Measurements from ENCODE around the gene ATMIN. TPM values are rescaled to one million over a fixed set of nuclear protein-coding genes. Genes with fewer than 3 reads are reported as not detected.

ATMIN gene
- total RNA-seq, 1 donor from 2014 or later, result 88.3 TPM

DNA sequence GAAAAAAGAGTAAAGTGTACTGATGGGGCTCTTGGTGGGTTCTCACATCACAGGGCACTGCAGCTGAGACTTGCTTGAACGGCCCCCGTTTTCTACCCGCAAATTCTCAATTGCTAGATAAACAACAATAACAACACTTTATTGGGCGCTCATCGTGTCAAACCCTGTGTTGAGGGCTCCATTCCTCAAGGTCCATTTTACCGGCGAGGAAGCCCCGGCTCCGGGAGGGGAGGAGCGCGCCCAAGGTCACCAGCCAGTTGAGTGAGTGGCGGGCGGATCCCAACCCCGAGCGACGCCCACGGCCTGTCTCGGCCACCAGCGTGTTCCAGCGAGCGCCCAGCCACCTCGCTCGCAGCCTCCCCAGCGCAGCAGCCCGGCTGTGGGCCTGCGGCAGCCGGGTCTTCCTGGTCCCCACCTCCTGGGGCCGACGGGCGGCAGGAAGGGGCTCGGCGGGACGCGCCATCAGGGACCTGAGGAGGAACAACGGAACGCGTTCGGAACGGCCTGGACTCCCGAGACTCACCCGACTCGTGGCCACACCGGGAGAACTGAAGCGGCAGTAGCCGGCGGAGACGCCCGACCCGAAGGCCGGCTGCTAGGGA is 29.3 kb upstream of the ATMIN start:
- no peak for DNase-seq

DNA sequence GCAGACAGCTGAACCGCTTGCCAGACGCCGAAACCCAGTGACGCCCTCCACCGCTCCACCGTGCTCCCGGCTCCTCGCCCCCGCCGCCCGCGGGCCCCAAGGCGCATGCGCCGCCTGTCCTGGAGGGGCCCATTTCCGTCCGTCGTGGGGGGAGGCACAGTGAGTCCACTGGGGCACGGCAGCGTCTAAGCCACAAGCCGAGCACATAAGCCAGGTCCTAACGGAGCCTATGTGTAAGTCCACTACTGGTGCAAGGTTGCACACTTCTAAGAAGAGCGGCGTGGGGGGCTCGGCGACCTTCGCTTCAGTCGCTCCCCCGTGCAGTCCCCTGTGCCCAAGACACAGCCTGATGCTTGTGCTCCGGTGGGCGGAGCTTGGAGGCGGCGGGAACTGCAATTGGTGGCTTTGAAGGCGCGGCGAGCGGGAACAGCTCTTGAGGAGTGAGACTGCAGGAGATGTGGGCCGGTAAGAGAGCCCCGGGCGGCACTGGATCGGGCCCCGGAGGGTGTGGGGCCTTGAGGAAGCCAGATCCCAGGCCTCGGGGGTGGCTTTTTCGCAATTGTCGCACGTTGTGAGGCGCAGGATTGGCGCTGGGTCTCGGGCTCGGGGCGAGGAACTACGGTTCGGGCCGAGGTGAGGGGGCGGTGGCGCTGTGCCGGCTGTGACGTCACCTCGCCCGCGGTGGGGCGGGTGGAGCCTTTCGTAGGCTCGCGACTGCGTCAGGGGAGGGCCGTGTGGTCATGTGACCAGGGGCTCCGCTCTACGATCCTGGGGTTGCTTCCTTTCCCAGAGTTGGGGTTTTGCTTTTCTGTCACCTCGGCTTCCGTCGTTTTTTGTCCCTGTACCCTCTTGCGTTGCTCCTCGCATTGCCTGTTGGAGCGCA is 28.6 kb upstream of the ATMIN start, which contains the start of the genes CENPN and CMC2:
TSS of gene CENPN (plus strand) at position 402 of the 883 bp plus-strand sequence. CDS start 4,726 bp downstream, outside the sequence.
TSS of gene CMC2 (minus strand) at position 73 of the 883 bp plus-strand sequence. CDS start 9,491 bp downstream, outside the sequence.
- DNase-seq, result peak; percentile 95

DNA sequence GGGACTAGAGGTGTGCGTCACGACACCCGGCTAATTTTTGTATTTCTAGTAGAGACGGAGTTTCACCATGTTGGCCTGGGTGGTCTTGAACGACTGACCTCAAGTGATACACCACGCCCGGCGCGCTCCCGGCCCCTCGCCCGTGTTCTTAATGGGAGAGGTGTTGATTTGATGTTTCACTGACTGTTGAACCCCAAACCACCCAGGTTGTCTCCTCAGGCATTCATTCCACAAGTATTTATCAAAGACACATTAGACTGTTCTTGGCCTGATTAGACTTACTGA is 27.2 kb upstream of the ATMIN start:
- DNase-seq, result no peak

DNA sequence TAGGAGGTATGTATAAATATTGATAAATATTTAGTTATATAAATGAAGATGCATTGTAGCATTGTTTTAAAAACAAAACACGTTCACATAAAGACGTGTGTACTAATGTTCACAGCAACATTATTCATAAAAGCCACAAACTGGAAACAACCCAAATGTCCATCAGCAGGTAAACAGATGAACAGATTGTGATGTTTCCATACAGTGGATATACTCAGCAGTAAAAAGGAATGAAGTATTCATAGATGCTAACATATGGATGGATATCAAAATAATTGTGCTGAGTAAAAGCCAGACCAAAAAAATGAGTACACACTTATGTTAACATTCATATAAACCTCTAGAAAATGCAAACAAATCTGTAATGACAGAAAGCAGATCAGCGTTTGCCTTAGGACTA is 22.7 kb upstream of the ATMIN start:
- no peak for DNase-seq

DNA sequence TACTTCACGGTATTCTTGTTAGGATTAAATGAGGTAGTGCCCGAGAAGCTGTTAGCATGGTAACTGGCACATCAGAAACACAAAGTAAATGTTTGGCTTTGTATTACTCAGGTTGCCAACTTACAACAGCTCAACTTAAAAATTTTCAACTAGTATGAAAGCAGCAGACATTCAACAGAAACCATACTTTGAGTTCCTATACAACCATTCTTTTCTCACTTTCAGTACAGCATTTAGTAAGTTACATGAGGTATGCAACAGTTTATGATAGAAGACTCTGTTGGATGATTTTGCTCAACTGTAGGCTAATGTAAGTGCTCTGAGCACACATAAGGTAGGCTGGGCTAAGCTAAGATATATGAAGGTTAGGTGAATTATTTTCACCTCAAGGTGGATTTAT is 21.0 kb upstream of the ATMIN start:
- no peak for DNase-seq

DNA sequence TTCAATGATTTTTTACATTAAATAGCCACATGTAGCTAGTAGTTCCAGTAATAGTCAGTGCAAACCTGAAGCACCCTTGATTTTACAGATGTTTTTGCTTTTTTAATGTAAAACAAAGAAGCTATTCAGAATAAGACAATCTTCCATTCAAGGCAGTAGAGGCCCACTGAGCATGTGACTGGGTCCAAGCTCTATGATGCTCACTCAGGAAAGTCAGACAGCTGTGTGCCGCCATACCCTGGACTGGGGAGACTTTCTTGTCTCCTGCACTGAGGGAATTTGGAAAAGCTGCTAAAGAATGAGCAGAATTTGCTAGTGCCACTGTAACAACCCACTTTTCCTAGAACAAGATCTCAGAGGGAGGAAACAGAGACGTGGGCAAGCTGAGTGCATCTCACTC is 17.1 kb upstream of the ATMIN start:
- DNase-seq, result no peak

DNA sequence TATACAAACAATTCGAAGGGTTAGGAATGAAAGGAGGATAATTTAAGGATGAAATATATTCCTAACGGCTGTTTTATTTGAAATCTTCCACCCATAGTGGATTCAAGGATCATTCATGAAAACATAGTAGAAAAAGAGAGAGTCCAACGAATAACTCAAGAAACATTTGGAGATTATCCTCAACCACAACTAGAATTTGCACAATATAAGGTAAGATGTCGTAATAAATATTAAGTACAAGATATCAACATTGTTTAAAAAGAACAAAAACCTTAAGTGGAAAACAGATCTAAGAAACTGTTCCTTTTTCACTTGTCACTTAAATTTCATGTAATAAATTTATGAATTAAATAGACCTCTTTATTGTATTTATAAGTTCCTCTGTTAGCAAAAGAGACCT is 9.2 kb upstream of the ATMIN start:
- DNase-seq, result no peak

DNA sequence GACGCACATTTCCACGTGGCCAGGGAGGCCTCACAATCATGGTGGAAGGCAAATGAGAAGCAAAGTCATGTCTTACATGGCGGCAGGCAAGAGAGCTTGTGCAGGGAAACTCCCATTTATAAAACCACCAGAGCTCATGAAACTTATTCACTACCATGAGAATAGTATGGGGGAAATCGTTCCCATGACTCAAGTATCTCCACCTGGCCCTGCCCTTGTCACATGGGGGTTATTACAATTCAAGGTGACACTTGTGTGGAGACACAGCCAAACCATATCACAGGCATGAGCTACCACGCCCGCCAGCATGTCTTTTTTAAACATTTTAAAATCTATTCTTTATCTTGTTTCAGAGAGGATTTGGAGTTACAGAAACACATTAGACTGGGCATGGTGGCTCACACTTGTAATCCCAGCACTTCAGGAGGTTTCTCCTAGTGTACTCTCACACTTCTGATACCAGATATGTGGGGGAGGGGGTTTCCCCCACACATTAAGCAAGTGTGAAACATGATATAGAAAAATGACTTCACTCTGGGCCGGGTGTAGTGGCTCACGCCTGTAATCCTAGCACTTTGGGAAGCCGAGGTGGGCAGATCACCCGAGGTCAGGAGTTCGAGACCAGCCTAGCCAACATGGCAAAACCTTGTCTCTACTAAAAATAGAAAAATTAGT is 5.6 kb upstream of the ATMIN start:
- no peak for DNase-seq

DNA sequence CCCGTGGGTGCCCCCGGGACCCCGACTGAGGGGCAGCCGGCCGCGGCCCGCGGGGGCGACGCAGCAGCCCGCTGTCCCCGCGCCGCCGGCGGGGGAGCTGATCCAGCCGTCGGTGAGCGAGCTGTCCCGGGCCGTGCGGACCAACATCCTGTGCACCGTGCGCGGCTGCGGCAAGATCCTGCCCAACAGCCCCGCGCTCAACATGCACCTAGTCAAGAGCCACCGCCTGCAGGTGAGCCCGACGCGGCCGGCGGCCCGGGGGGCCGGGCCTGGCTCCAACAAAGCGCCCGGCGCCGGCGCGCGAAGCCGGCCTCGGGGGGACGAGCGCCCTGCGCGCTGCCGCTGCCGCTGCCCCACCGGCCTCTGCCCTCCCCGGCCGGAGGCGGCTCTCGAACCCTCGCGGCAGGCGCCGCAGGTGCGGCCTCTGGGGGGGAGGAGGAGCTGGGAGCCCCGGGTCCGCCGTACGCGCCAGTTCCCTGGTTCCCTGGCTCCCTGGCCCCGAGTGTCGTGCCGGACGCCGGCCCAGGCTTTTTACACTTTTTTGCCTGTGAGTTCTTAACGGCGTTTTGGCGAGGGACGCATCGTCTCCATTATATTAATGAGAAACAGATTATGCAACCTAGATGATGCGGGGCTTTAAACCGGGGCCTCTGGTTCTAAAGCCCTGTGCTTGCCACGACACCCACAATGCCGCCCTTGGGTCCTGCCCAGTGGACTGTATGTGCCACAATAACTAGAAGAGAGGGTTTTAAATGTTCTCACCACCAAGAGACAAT is 521 bp downstream of the ATMIN start:
- no peak for DNase-seq

DNA sequence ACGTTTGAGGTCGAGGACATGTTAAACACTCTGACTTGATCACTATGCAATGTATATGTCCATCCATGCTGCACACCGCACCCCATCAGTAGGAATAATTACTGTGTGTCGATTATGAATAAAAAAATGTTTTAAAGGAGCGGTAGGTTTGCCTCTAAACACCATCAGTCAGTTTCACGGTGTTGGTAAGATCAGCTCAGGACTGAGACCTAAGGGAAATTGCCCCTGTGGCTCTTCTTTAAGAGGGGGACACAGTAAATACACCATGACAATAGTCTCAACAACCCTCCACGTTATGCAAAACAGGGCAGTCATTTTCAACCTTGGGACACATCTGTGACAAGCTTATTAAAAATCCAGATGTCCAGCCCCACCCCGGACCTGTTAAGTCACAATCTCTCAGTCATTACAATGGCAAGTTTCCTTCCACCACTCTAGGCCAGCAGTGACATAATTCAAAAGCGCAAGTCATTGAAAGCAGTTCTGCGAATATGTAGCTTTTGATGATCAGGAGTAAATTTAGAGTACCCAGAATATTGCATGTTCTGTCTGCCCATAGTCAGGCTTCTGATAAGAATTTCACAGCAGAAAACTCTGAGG is 1.2 kb downstream of the ATMIN start:
- no peak for DNase-seq

DNA sequence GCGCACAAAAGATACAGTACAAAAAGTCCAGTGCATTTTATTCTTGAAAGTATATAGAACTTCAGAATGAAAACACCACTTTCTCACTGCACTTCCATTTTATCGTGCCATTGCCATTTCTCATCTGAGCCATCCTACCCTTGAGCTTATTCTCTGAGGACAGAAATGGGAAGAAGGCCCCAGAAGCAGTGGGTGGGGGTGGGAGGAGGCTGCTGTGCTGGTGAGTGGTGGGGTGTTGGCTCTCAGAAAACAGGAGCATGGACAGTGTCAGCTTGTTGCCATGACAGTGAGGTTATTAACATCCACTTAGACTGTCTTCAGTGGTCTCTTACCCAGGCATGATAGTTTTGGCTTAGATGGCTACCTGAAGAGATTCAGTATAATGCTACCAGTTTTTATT is 4.5 kb downstream of the ATMIN start:
- DNase-seq, result no peak

DNA sequence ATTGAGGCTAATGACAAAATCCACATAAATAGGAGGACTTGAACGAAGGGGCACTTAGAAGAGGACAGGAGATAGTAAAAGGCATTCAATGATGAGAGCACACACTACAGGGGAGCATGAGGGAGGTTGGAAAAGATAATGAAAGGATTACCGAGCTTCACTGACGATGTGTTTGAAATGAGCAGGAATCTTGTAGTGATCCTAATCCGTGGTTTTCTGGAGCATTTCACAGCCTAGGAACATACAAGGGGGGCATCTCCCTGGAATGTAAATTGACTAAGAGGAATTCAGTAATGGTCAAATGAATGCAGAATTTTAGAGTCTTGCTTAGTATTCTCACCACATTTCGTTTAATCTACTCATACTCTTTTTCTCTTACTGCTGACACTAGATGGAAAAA is 5.2 kb downstream of the ATMIN start:
- no peak for DNase-seq

DNA sequence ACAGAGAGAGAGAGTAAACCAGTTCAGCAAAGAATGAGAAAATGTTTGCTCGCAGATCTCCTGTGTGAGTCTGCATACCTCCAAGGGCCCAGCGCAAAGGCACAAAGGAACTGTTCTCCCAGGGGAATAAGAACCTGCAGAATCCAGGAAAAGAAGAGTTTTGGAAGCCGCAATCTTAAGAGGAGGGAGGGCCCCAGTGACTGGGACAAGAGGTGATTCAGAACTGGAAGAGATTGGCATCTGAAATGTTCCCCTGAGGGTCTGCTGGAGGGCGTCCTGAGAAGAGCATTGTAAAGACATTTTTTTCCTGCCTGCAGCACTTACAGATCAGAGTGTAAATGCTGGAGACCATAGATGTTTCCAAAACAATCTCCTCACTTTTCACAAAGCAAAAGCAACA is 6.1 kb downstream of the ATMIN start:
- DNase-seq, result no peak

DNA sequence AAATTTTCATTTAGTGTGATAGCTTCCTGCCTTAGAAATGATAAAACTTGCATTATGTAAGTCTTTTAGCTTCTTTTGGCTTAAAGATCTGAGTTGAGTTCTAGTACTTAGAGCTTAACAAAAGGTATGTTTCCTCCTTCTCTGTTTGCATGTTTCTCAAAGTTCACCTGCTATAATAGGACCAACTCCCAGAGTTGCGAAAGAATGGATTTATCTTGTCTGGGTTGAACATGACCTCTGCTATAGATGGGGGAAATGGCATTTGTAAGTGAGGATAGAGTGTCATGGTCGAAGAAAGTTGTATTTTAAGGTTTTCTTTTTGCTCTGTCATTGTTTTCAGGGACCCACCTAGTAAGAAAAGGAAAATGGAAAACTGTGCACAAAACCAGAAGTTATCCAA is 7.2 kb downstream of the ATMIN start:
- DNase-seq, result no peak

DNA sequence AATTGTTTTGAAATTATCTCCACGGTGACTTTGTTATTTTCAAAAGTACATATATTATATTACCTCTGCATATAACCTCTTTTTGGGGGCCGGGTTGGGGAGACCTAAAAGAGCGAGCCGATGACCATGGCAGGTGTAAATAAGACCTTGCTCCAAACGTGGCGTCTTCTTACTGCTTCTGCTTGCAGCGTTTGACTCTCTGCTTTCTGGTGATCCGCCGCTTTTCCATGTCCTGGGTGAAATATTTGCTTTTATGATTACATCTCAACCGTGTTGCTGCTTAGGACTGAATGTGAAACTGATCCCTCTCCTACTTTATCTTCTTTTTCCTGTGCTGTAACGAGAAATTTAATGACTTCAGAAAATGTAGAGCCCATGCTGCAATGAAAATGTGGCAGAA is 18.1 kb downstream of the ATMIN start:
- DNase-seq, result no peak

DNA sequence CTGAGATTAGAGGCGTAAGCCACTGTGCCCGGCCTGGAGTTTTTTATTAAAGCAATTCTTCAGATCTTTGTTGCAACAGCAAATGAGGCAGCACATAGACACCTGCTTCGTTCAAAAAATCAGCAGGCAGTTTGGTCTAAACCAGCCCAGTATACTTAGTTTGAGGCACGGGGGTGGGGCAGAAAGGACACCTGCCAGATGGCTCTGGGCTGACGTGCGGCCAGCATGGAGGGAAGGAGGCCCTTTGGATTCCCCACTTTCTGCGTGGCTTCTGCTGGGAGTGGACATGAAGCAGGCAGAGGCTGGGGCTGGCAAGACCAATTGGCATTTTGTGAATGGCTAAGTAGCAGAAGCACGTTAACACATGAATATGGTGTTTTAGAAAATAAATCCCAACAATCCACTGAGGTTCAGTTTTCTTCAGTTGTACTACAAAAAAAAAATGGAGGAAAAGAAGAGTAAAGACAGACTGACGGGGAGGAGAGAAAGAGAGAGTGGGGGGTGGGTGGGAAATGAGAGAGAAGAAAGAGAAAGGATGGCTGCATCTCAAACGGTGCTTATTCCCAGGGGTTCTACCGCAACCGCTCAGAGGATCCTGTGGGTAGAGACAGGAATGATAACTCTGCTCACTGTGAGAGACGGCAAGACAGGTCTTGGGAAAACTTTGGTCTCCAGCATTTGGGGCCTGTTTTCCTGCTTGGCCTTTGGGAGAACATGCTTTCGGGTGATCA is 25.1 kb downstream of the ATMIN start:
- no peak for DNase-seq

DNA sequence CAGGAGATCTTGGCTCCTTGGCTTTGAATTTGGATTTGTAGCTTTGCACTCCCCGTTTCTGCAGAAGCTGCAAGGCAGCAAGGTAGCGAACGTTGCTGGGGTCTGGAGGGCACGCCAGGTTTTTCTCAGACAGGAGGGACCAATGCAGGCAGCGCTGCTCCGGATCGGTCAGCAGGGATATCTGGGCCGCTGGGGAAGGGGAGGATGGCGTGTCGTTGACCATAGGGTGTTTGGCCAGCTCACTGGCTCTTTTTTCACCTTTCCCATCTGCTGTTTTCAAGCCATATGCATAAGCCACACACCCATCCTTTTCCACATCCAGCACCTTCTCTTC is 25.6 kb downstream of the ATMIN start:
- no peak for DNase-seq

DNA sequence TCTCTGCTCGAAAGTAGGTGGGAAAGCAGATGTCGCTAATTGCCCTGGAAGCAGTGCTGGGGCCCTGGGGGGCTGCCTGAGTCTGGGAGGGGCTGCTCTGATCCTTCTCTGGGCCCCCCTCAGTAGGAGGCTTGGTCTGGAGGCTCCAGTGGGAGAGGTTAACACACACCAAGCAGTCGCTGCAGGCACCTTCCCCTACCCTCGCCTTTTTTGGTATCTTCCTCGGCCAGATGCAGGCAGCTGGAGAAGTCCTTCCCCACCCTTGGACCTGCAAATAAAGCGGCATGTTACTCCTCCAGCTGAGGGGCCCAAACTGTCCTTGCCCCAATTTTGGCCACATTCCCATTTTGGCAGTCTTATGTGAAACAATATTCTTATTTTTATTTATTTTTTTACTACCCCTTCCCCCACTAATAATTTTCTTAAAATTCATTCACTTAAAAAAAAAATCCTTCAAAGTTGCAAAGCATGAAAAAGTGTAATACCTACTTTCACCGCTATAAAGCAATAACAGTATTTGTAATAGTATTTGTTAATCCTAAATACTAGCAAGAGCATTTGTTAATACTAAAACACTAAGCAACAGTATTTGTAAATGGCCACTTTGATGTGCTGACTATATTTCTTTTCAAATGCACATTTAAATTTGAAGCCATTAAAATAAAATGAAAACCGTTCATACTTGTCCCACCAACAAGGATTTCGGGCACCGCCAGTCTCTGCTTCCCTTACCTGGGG is 26.4 kb downstream of the ATMIN start:
- DNase-seq, result no peak

DNA sequence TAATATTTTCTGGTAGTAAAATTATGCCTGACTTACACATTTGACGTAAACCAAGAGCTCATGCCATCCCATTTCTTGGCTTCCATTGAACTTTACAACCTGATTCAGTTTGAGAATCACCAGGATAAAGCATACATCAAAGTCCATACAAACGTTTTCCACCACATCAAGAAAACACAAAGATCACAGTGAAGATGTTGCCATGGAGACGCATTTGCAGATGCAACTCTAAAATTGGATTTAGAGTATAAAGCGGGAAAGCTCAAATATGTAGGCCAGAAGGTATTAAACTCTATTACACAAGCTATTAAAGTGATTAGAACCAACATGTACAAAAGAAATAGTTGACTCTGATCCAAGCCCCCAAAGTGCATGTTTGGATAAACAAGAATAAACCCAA is 31.0 kb downstream of the ATMIN start:
- no peak for DNase-seq

DNA sequence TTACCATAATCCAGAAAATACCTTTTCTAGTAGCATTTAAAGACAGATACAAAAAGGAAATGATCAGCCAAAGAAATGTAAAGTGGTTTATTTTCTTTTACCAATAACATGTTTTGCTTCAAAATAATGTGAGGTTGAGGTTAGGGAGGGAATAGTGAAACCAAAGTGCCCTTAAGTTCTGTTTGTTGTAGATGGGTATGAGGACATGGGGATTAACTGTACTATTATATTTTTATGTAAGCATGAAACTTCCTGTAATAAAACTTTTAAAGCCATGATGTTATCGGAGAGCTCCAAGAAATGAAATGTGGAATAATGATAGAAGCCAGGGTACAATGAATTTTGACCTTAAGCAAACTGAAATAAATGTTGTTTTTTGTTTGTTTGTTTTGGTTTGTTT is 31.5 kb downstream of the ATMIN start:
- no peak for DNase-seq

DNA sequence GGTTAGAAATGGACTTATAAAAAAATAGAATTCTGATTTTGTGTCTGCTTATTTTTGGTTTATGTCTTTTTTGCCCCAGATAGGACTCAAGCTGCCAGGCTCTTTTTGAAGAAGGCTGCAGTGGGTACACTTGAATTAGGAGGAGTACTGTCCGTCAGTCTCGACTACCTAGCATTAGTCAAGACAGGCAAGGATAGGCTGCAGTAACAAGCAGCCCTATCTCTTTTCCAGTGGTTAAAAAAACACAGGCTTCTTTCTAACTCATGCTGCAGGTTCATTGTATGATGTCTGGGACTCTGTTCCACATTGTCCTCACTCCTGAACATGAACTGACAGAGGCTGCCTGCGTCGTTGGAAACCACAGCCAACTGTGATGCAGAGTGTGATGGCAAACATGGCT is 33.4 kb downstream of the ATMIN start:
- no peak for DNase-seq

All from occipital lobe (tissue), 2 donors.